Measurements from ENCODE around the gene LIN28B. TPM values are rescaled to one million over a fixed set of nuclear protein-coding genes. Genes with fewer than 3 reads are reported as not detected.

Gene LIN28B
- total and polyA plus RNA-seq, 3 donors from 2014 or later = 5.7 to 7.3 (median 6.7) TPM

DNA sequence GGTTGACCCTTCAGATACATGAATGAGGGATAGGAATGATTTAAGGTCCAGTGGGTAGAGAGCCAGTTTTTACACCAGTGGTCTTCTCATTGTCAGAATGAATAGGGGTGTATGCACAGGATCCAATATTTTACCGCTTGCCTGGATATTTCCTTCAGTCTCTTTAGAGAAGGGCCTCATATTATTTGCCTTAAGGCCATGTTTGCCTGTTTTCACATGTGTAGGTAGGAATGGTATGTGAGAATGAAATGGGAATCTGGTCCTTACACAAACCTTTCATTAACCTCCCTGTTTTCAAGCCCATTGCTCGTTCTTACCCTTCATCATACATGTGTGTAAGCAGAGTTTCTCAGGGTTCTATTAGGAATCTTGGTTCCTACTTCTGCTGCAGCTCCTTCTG, 62.4 kb downstream of the LIN28B start:
- Histone ChIP-seq H3K36me3 (ENCODE audit: low read depth, missing control alignments) (no peaks in the 10 kb centered on the region), H3K9me3 (no peaks in the 10 kb centered on the region), H3K4me3 (no peak overlapping the region), H3K4me1 (no peaks in the 10 kb centered on the region), H3K27me3 (no peaks in the 10 kb centered on the region), H3K27ac (no peak overlapping the region)
- DNase-seq = no peak
- intact Hi-C loops (cut with DNase I; ENCODE audit: low total_unique reads) = no loop called here
- no peak for TF ChIP-seq POLR2A (IDR thresholded peaks at IDR 0.05)
- TF ChIP-seq, protein P1, sequence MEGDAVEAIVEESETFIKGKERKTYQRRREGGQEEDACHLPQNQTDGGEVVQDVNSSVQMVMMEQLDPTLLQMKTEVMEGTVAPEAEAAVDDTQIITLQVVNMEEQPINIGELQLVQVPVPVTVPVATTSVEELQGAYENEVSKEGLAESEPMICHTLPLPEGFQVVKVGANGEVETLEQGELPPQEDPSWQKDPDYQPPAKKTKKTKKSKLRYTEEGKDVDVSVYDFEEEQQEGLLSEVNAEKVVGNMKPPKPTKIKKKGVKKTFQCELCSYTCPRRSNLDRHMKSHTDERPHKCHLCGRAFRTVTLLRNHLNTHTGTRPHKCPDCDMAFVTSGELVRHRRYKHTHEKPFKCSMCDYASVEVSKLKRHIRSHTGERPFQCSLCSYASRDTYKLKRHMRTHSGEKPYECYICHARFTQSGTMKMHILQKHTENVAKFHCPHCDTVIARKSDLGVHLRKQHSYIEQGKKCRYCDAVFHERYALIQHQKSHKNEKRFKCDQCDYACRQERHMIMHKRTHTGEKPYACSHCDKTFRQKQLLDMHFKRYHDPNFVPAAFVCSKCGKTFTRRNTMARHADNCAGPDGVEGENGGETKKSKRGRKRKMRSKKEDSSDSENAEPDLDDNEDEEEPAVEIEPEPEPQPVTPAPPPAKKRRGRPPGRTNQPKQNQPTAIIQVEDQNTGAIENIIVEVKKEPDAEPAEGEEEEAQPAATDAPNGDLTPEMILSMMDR (IDR thresholded peaks at IDR 0.05) = no peak
- 92 to 96% methylated on average over 2 of the region's 2 CpGs for WGBS, 2 donors

DNA sequence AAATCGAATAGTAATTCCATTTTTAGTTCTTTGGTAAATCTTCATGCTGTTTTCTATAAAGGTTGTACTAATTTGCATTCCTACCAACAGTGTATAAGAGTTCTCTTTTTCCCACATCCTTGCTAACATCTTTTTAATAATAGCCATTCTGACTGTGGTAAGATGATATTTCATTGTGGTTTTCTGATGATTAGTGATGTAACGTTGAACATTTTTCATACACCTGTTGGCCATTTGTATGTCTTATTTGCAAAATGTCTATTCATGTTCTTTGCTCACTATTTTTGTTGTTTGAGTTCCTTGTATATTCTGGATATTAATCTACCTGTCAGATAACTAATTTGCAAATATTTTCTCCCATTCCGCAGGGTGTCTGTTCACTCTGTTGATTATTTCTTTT, 64.5 kb downstream of the LIN28B start:
- H3K27me3 ChIP-seq = no peaks in the 10 kb centered on the region
- WGBS, 2 donors = 89 to 93% methylated on average over 3 of the region's 3 CpGs
- intact Hi-C loops (cut with DNase I; ENCODE audit: low total_unique reads) = no loop called here
- H3K9me3 ChIP-seq = no peaks in the 10 kb centered on the region
- no peaks in the 10 kb centered on the region for H3K36me3 ChIP-seq (ENCODE audit: low read depth, missing control alignments)
- TF ChIP-seq, protein P1 (IDR thresholded peaks at IDR 0.05) = no peak
- TF ChIP-seq POLR2A (IDR thresholded peaks at IDR 0.05) = no peak
- no peak overlapping the region for H3K27ac ChIP-seq
- DNase-seq = no peak
- no peak overlapping the region for H3K4me3 ChIP-seq
- H3K4me1 ChIP-seq = no peaks in the 10 kb centered on the region

DNA sequence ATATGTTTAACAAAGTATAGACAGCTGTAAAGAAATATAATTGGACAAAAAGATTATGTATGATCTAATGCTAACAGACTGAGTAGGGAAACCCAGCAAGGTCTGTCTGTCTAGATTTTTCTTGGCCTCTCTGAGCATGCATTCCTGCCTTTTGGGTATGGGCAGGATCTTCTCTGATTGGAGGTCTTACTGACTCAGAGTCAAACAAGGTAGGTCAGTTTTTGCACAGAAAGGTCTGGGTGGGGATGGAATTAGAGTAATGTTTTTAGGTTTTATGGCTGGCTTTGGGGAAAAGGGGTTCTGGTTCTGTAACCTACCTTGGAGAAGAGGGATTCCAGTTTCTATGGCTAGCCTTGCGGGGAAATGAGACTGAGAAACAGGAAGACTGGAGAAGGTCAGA, 65.5 kb downstream of the LIN28B start:
- WGBS, 2 donors = 96% methylated on average over 1 of the region's 1 CpG
- Histone ChIP-seq H3K9me3 (no peaks in the 10 kb centered on the region), H3K4me3 (no peak overlapping the region), H3K36me3 (ENCODE audit: low read depth, missing control alignments) (no peaks in the 10 kb centered on the region), H3K27me3 (no peaks in the 10 kb centered on the region), H3K4me1 (no peaks in the 10 kb centered on the region), H3K27ac (no peak overlapping the region)
- no peak for DNase-seq
- TF ChIP-seq, protein P1 (IDR thresholded peaks at IDR 0.05) = no peak
- TF ChIP-seq POLR2A (IDR thresholded peaks at IDR 0.05) = no peak
- intact Hi-C loops (cut with DNase I; ENCODE audit: low total_unique reads) = no loop called here

DNA sequence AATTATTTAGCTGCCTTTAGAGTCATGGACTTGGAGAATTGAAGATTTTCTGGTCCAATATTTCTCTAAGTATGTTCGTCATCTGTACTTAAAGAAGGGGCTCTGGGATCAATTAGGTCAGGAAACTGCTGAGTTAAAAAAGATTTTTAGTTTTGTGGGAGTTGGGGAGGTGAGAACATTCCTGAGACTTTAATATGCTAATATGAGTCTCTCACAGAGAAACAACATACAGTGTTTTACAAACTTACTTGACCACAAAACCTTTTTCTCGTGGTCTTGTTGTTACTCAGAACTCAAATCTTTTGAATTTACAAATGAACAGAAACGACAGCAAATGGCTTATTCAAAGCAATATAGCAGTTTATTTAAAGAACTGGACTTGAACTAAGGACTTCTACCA, 67.9 kb downstream of the LIN28B start:
- Histone ChIP-seq H3K9me3 (no peaks in the 10 kb centered on the region), H3K4me1 (no peaks in the 10 kb centered on the region), H3K36me3 (ENCODE audit: low read depth, missing control alignments) (no peaks in the 10 kb centered on the region), H3K27me3 (no peaks in the 10 kb centered on the region), H3K27ac (no peak overlapping the region), H3K4me3 (no peak overlapping the region)
- 45 to 54% methylated on average over 3 of the region's 3 CpGs for WGBS, 2 donors
- TF ChIP-seq, protein P1 (IDR thresholded peaks at IDR 0.05) = no peak
- TF ChIP-seq POLR2A (IDR thresholded peaks at IDR 0.05) = no peak
- DNase-seq = no peak
- intact Hi-C loops (cut with DNase I; ENCODE audit: low total_unique reads) = no loop called here

DNA sequence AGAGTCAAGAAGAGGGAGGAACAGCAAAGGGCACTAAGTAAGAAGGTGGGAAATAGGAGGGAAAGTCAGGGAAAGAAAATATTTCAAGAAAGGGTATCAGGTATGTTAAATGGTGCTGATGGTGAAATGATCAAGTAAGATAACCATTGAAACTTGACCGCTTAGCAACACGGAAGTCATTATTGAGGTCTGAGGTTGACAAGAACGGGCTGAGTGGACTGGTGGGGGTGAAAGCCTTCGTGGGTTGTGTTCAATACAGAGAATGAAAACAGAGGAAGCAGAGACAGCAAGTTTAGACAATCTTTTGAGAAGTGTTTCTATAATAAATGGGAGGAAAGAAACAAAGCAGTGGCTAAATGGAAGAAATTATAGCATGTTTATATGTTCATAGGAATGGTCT, 72.0 kb downstream of the LIN28B start:
- no peak overlapping the region for H3K27ac ChIP-seq
- no peak for DNase-seq
- no peaks in the 10 kb centered on the region for H3K4me1 ChIP-seq
- no peaks in the 10 kb centered on the region for H3K36me3 ChIP-seq (ENCODE audit: low read depth, missing control alignments)
- intact Hi-C loops (cut with DNase I; ENCODE audit: low total_unique reads) = no loop called here
- no peaks in the 10 kb centered on the region for H3K9me3 ChIP-seq
- no peak for TF ChIP-seq POLR2A (IDR thresholded peaks at IDR 0.05)
- TF ChIP-seq, protein P1 (IDR thresholded peaks at IDR 0.05) = no peak
- WGBS, 2 donors = 86 to 94% methylated on average over 4 of the region's 4 CpGs
- no peak overlapping the region for H3K4me3 ChIP-seq
- H3K27me3 ChIP-seq = no peaks in the 10 kb centered on the region
